ENCODE results near the gene ABCC4.

The ABCC4 gene

GRCh38 chr13:95247852-95248251 is 53.4 kb downstream of the ABCC4 start:
- no peak for TF ChIP-seq CTCF (conservative IDR thresholded peaks at IDR 0.05; ENCODE audit: low read length)
- no peak overlapping the region for H3K4me3 ChIP-seq (ENCODE audit: low read length)
- no peak for DNase-seq (ENCODE audit: low read depth)

DNA sequence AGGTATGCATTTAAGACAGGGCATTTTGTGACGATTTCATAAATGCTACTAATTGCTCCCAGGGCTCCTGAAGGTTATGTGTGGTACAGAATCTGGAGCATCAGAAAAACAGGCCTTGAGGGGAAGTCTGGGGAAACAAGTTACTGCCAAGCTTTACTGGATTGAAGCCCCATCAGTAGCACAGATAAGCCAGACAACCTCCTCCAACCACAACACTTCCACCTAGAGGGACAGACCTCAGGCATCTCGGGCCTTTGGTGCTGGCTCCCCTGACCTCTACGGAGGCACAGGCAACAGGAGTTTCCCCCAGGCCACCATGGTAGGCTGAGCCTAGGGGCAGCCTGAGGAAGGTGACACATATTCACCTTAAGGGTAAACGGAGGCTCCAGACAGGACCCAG is 54.1 kb downstream of the ABCC4 start:
- TF ChIP-seq CTCF (conservative IDR thresholded peaks at IDR 0.05; ENCODE audit: low read length): no peak
- DNase-seq (ENCODE audit: low read depth): no peak
- no peak overlapping the region for H3K4me3 ChIP-seq (ENCODE audit: low read length)

- TF ChIP-seq CTCF (conservative IDR thresholded peaks at IDR 0.05; ENCODE audit: low read length): no peak
- H3K4me3 ChIP-seq (ENCODE audit: low read length): no peak overlapping the region
- no peak for DNase-seq (ENCODE audit: low read depth)
Measured at GRCh38 chr13:95246292-95247082, 54.8 kb downstream of the ABCC4 start.

GRCh38 chr13:95245071-95245470 is 56.2 kb downstream of the ABCC4 start:
- no peak overlapping the region for H3K4me3 ChIP-seq (ENCODE audit: low read length)
- no peak for TF ChIP-seq CTCF (conservative IDR thresholded peaks at IDR 0.05; ENCODE audit: low read length)

GRCh38 chr13:95243207-95243606 is 58.0 kb downstream of the ABCC4 start:
- TF ChIP-seq CTCF (conservative IDR thresholded peaks at IDR 0.05; ENCODE audit: low read length): no peak
- DNase-seq (ENCODE audit: low read depth): no peak
- H3K4me3 ChIP-seq (ENCODE audit: low read length): no peak overlapping the region

More at GRCh38 chr13:95245071-95245470, 56.2 kb downstream of the ABCC4 start:
- DNase-seq (ENCODE audit: low read depth): no peak

GRCh38 chr13:95241321-95241720 is 59.9 kb downstream of the ABCC4 start:
- no peak for DNase-seq (ENCODE audit: low read depth)
- no peak for TF ChIP-seq CTCF (conservative IDR thresholded peaks at IDR 0.05; ENCODE audit: low read length)
- H3K4me3 ChIP-seq (ENCODE audit: low read length): no peak overlapping the region

GRCh38 chr13:95239283-95239682 is 62.0 kb downstream of the ABCC4 start:
- TF ChIP-seq CTCF (conservative IDR thresholded peaks at IDR 0.05; ENCODE audit: low read length): no peak
- no peak overlapping the region for H3K4me3 ChIP-seq (ENCODE audit: low read length)
- no peak for DNase-seq (ENCODE audit: low read depth)
